K562 (cell line): Measurements from ENCODE around the gene STIM1. TPM values are rescaled to one million over a fixed set of nuclear protein-coding genes. Genes with fewer than 3 reads are reported as not detected.

Source experiments
- ATAC-seq: fragments of 200-7000 bp; cut with Tn5 transposase; 3 replicates; pipeline ENCODE4 v1.9.1; 2020; ENCODE audit warnings: moderate library complexity
- BruUV-seq: library from RNA; stranded (reverse); fragments of 400-500 nt; replicated peaks from 2 replicates; lab custom pipeline; 2021; lab: Mats Ljungman, UMichigan
- CTCF ChIA-PET: fragments of 300-600 bp; formaldehyde crosslinking; extraction: SDS; loops from one replicate; lab custom pipeline; 2021; ENCODE audit warnings: low intra/inter-chr PET ratio; lab: Yijun Ruan, JAX
- POLR2A ChIA-PET: fragments of 300-600, 350-650 bp; sonication (Branson Sonifier 250); formaldehyde crosslinking; extraction: SDS; loops from one replicate; lab custom pipeline; 2021; ENCODE audit warnings: antibody characterized with exemption, inconsistent platforms; lab: Yijun Ruan, JAX
- DNase-seq, 4 experiments: peaks; one replicate each; pipeline versions ENCODE4 v3.0.0 to v3.0.0-alpha.2; 2011 to 2018; ENCODE audit warnings: low spot score in 3 of 4, mixed read lengths in 3 of 4; ENCODE audit errors: extremely low read depth in 1 of 4
- FAIRE-seq: peaks from 2 replicates; lab custom pipeline; 2011; peaks lifted over from hg19 to GRCh38; lab: Jason Lieb, UNC
- H2AFZ ChIP-seq: 2 replicates; pipeline ENCODE4 v1.6.0; 2011; ENCODE audit warnings: low read depth, low read length, control low read depth, inconsistent platforms
- H3K27ac ChIP-seq: fragments of 200-600 bp; 3 replicates; pipeline ENCODE4 v1.8.0; 2011; ENCODE audit warnings: low read depth, mild to moderate bottlenecking, control low read depth, inconsistent platforms, low read length, moderate library complexity, mixed read lengths; ENCODE audit errors: extremely low read depth
- H3K27me3 ChIP-seq, 2 experiments: fragments of 300-600 bp in 1 of 2; 2 replicates in 1 of 2; 3 replicates in 1 of 2; pipeline versions ENCODE4 v1.6.0 to v1.8.0; 2011; ENCODE audit warnings: inconsistent platforms in 2 of 2, low read length in 2 of 2, mild to moderate bottlenecking in 1 of 2, mixed read lengths in 1 of 2, moderate library complexity in 1 of 2; ENCODE audit not compliant: control insufficient read depth in 2 of 2, insufficient read depth in 2 of 2
- H3K36me3 ChIP-seq: fragments of 300-600 bp; 3 replicates; pipeline ENCODE4 v1.8.0; 2011; ENCODE audit warnings: mild to moderate bottlenecking, low read length, inconsistent platforms; ENCODE audit not compliant: control insufficient read depth, insufficient read depth
- H3K4me1 ChIP-seq, 2 experiments: fragments of 200-600 bp in 1 of 2; replicated peaks in 1 of 2; 2 replicates in 1 of 2; 3 replicates in 1 of 2; pipeline versions ENCODE4 v1.5.1 to v1.8.0; 2011; ENCODE audit warnings: inconsistent platforms in 2 of 2, low read length in 2 of 2, mild to moderate bottlenecking in 1 of 2, mixed read lengths in 1 of 2, moderate library complexity in 1 of 2; ENCODE audit not compliant: control insufficient read depth in 2 of 2, insufficient read depth in 2 of 2
- H3K4me2 ChIP-seq: 2 replicates; pipeline ENCODE4 v1.6.1; 2011; ENCODE audit warnings: low read length, control low read depth, inconsistent platforms, mixed read lengths; ENCODE audit not compliant: insufficient read depth
- H3K4me3 ChIP-seq: fragments of 200-600 bp; sonication (generic), shearing (Covaris generic); 2 replicates; pipeline ENCODE4 v1.5.1; 2016; ENCODE audit warnings: control low read depth, inconsistent platforms
- H3K79me2 ChIP-seq: fragments of 200-600 bp; 3 replicates; pipeline ENCODE4 v1.8.0; 2011; ENCODE audit warnings: low read length, inconsistent platforms; ENCODE audit not compliant: control insufficient read depth, insufficient read depth
- H3K9ac ChIP-seq, 2 experiments: 2 replicates each; pipeline versions ENCODE4 v1.6.0 to v1.6.1; 2011; ENCODE audit warnings: low read depth in 2 of 2, low read length in 2 of 2, control low read depth in 1 of 2, inconsistent platforms in 1 of 2, mild to moderate bottlenecking in 1 of 2, mixed read lengths in 1 of 2; ENCODE audit not compliant: insufficient read depth in 1 of 2
- H3K9me1 ChIP-seq: one replicate; pipeline ENCODE4 v1.6.0; 2011; ENCODE audit warnings: inconsistent platforms, mild to moderate bottlenecking, low read length, moderate library complexity; ENCODE audit not compliant: control insufficient read depth, insufficient read depth
- H3K9me3 ChIP-seq: replicated peaks from 2 replicates; pipeline ENCODE4 v1.5.1; 2011; ENCODE audit warnings: low read depth, low read length, inconsistent platforms; ENCODE audit not compliant: control insufficient read depth, insufficient read depth
- H4K20me1 ChIP-seq: replicated peaks from 2 replicates; pipeline ENCODE4 v1.6.1; 2011; ENCODE audit warnings: low read length, inconsistent platforms, mixed read lengths; ENCODE audit not compliant: control insufficient read depth, insufficient read depth
- FOXP1 ChIP-seq: sonication (generic); formaldehyde crosslinking; IDR thresholded peaks from 2 replicates; pipeline ENCODE4 v1.8.0; 2022; ENCODE audit warnings: mild to moderate bottlenecking, missing genetic modification reagents
- KLF13 ChIP-seq: fragments of 450-650 bp; IDR thresholded peaks from 2 replicates; pipeline ENCODE4 v1.6.1; 2016; ENCODE audit warnings: missing genetic modification characterization, low read depth, mild to moderate bottlenecking, missing compliant biosample characterization, moderate library complexity, borderline replicate concordance
- MAZ ChIP-seq, 2 experiments: fragments of 450-650 bp in 1 of 2; sonication (generic) in 1 of 2; formaldehyde crosslinking; IDR thresholded peaks in 1 of 2; conservative IDR thresholded peaks in 1 of 2; 2 replicates each; pipeline versions ENCODE4 v1.4.0 to v1.5.0; 2020; ENCODE audit warnings: mild to moderate bottlenecking in 1 of 2, missing genetic modification reagents in 1 of 2
- REST ChIP-seq, 2 experiments: fragments of 450-650 bp; formaldehyde crosslinking in 1 of 2; IDR thresholded peaks; 2 replicates each; pipeline versions ENCODE4 v1.4.0 to v1.6.1; 2014 to 2020; ENCODE audit warnings: mild to moderate bottlenecking in 2 of 2, borderline replicate concordance in 1 of 2, low read depth in 1 of 2
- TCF15 ChIP-seq: fragments of 250-450 bp; sonication (Bioruptor Pico); IDR thresholded peaks from 2 replicates; pipeline ENCODE4 v1.8.0; 2022; ENCODE audit warnings: moderate library complexity, mild to moderate bottlenecking, inconsistent platforms
- TEAD2 ChIP-seq: fragments of 450-650 bp; IDR thresholded peaks from 2 replicates; pipeline ENCODE4 v1.6.1; 2016; ENCODE audit warnings: missing genetic modification characterization, control low read depth, missing compliant biosample characterization
- USF2 ChIP-seq: sonication (generic); formaldehyde crosslinking; IDR thresholded peaks from 2 replicates; pipeline ENCODE4 v1.5.0; 2020; ENCODE audit warnings: missing genetic modification reagents
- ZBTB43 ChIP-seq: sonication (generic); formaldehyde crosslinking; IDR thresholded peaks from 2 replicates; pipeline ENCODE4 v1.8.0; 2023; ENCODE audit warnings: mild to moderate bottlenecking, missing genetic modification reagents
- ZFP36 ChIP-seq: fragments of 150-350 bp; IDR thresholded peaks from 2 replicates; pipeline ENCODE4 v1.6.1; 2018; ENCODE audit warnings: low read length, low read depth; ENCODE audit not compliant: partially characterized antibody
- ZNF184 ChIP-seq: sonication (generic); formaldehyde crosslinking; IDR thresholded peaks from 2 replicates; pipeline ENCODE4 v1.5.0; 2020; ENCODE audit warnings: missing genetic modification reagents
- in situ Hi-C: fragments of 300-500 bp; cut with MboI; formaldehyde crosslinking; loops from 4 replicates; pipeline ENCODE4 v1.15.0; 2018; ENCODE audit warnings: inconsistent platforms, mixed read lengths
- intact Hi-C: fragments of 100-400 bp; cut with micrococcal nuclease; formaldehyde crosslinking; loops from 2 replicates; pipeline ENCODE4 v1.14.2; 2022
- polyA plus RNA-seq, 8 experiments: library from polyadenylated mRNA; depleted of rRNA in 4 of 8; stranded (reverse) in 5 of 8; unstranded in 3 of 8; fragments of >200 nt; fragmentation: Nextera tagmentation in 2 of 8; fragmentation: Illumina TruSeq in 1 of 8; extraction: Ambion mirVana in 2 of 8; extraction: Trizol in 1 of 8; gene quantifications; 2 replicates each; pipeline versions ENCODE4 v1.2.1 to v1.2.3, GENCODE V29; 2011 to 2014; ENCODE audit warnings: inconsistent platforms in 1 of 8, missing spikeins in 1 of 8
- total RNA-seq, 7 experiments: library from RNA; depleted of rRNA in 6 of 7; stranded (reverse); fragments of >200 nt in 6 of 7; fragmentation: Illumina TruSeq in 2 of 7; extraction: Trizol in 2 of 7; gene quantifications; 2 replicates each; pipeline versions ENCODE4 v1.2.1 to v1.2.3, GENCODE V29; 2011 to 2021; ENCODE audit warnings: low replicate concordance in 1 of 7

STIM1 gene
- total and polyA plus RNA-seq, 9 of the 15 experiments (the other 6 are each of a cell fraction or from before 2014, with no cell fraction given), result 7.7 to 50.5 (median 22.5) TPM

- no peaks in the 10 kb centered on the region for H3K9me1 ChIP-seq
- intact Hi-C loops (loop anchor here (1.0 kb wide), 1 partner anchor 23 kb away; the partner anchor contains the start of gene STIM1), in situ Hi-C loops (no loop called here)
- ChIA-PET POLR2A (interaction anchor here (0.6 to 5.2 kb wide), 10 partner anchors 11 to 163 kb away, joined by 3 to 34 read pairs (median 6); partner anchors contain the start of gene STIM1), CTCF (no interaction called here)
- no peaks in the 10 kb centered on the region for H3K36me3 ChIP-seq
- H3K27ac ChIP-seq, result peak overlapping the region; percentile 57; the same call in 2 of the 3 replicates
- peaks cover 27% of the 10 kb centered on the region for H4K20me1 ChIP-seq
- H3K9ac ChIP-seq, result no peak overlapping the region; a peak in 2 of 4 replicates
- peaks cover 13 to 57% of the 10 kb centered on the region in 2 experiments for H3K4me1 ChIP-seq
- no peaks in the 10 kb centered on the region for H3K27me3 ChIP-seq
- BruUV-seq, result no TSS peak
- DNase-seq, result no peak
- H3K4me3 ChIP-seq, result no peak overlapping the region
- no peak for ATAC-seq
- H3K4me2 ChIP-seq, result peak overlapping the region; percentile 66
- no peaks in the 10 kb centered on the region for H3K9me3 ChIP-seq
- H3K79me2 ChIP-seq, result peaks cover 92% of the 10 kb centered on the region
- no peak overlapping the region for H2AFZ ChIP-seq
- FAIRE-seq, result no peak
- TF ChIP-seq TEAD2 (no peak), FOXP1 (CRISPR knock-in tag) (no peak), ZBTB43 (CRISPR knock-in tag) (no peak), ZFP36 (peak; percentile 73), REST (IDR thresholded peaks at IDR 0.05; ENCODE audit: borderline replicate concordance) (no peak), REST (CRISPR knock-in tag; IDR thresholded peaks at IDR 0.05; ENCODE audit: low read depth) (no peak), MAZ (CRISPR knock-in tag; conservative IDR thresholded peaks at IDR 0.05 in 1 of 2, IDR thresholded peaks at IDR 0.05 in 1 of 2) (no peak), TCF15 (CRISPR knock-in tag) (no peak), KLF13 (no peak), ZNF184 (no peak), USF2 (CRISPR knock-in tag) (no peak)
These were observed 22.8 kb downstream of the STIM1 start for GRCh38 chr11:3878258-3878584.
